Measurements from ENCODE around the gene TOR1A. TPM values are rescaled to one million over a fixed set of nuclear protein-coding genes. Genes with fewer than 3 reads are reported as not detected.
A peak's percentile ranks its signal among the peaks of the same experiment; 100 is the strongest.
"Not testable (repeated sequence)": the region's sequence is repeated elsewhere in the genome, so short reads cannot be mapped to it uniquely, and the experiment has no call there.

TOR1A gene
- total RNA-seq, 4 donors from 2014 or later, result 18.1 to 31.9 (median 24.9) TPM

- intact Hi-C loops (cut with DNase I; ENCODE audit: low total_unique reads), result loop anchor here (1.0 to 5.0 kb wide), 2 partner anchors 20 to 34 kb away; partner anchors contain the start of genes C9orf78 and USP20
- Histone ChIP-seq H3K9me3 (no peaks in the 10 kb centered on the region), H3K4me1 (peaks cover 8 to 10% of the 10 kb centered on the region in 2 donors), H3K27ac (peak overlapping the region; percentile 82 to 90 (median 86)), H3K4me3 (peak overlapping the region; percentile 78 to 99 (median 89)), H3K27me3 (no peaks in the 10 kb centered on the region), H3K36me3 (peaks cover 0 to 32% of the 10 kb centered on the region in 2 donors)
- ATAC-seq, result no peak
- in situ Hi-C loops (cut with MboI; ENCODE audit: low sequenced_read_pairs in 4 of 4), result no loop called here
- TF ChIP-seq POLR2A (IDR thresholded peaks at IDR 0.05), result no peak
- TF ChIP-seq, protein P1, sequence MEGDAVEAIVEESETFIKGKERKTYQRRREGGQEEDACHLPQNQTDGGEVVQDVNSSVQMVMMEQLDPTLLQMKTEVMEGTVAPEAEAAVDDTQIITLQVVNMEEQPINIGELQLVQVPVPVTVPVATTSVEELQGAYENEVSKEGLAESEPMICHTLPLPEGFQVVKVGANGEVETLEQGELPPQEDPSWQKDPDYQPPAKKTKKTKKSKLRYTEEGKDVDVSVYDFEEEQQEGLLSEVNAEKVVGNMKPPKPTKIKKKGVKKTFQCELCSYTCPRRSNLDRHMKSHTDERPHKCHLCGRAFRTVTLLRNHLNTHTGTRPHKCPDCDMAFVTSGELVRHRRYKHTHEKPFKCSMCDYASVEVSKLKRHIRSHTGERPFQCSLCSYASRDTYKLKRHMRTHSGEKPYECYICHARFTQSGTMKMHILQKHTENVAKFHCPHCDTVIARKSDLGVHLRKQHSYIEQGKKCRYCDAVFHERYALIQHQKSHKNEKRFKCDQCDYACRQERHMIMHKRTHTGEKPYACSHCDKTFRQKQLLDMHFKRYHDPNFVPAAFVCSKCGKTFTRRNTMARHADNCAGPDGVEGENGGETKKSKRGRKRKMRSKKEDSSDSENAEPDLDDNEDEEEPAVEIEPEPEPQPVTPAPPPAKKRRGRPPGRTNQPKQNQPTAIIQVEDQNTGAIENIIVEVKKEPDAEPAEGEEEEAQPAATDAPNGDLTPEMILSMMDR (IDR thresholded peaks at IDR 0.05 in 4 of 5, conservative IDR thresholded peaks at IDR 0.05 in 1 of 5), result no peak
- no peak for DNase-seq
Measured at GRCh38 chr9:129803676-129804060, 20.3 kb downstream of the TOR1A start.

DNA sequence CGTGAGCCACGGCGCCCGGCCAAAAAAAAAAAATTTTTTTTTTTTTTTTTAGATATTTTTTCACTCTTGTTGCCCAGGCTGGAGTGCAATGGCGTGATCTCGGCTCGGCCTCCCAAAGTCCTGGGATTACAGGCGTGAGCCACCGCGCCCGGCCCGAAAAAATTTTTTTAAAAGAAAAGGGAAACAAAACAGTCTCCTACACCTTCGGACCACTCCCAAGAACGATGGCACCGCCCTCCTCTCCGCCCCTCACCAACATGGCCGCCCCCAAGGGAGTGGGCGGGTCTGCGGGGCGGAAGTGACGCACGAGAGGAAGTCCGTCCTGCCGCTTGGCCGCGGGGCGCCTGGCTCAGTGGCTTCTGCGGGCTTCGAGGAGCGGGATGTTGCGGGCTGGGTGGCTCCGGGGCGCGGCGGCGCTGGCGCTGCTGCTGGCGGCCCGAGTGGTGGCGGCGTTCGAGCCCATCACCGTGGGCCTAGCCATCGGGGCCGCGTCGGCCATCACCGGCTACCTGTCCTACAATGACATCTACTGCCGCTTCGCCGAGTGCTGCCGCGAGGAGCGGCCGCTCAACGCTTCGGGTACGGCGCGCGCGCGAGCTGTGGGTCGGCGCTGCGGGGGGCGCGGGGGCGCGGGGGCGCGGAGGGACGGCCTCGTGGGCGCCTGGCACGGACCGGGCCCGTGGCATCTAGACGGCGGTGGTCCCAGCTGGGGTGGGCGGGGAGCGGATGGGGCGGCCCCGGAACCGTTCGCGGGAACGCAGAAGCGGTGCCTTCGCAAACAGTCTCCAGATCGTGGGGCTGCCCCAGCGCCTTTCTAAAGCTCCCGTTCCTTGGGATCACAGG lies 20.9 kb downstream of the TOR1A start, which contains the start of gene TOR1B:
TSS of gene TOR1B (plus strand) at position 352 of the 843 bp plus-strand sequence. CDS start at position 381, 29 bp downstream.
- H3K27ac ChIP-seq, result peak within 1 kb of the TSS; percentile 82 to 90 (median 86)
- H3K4me1 ChIP-seq, result peaks cover 8 to 10% of the 10 kb centered on the region in 2 donors
- ATAC-seq (peak; percentile 91 to 96), DNase-seq (peak; percentile 84 to 89)
- H3K9me3 ChIP-seq, result no peaks in the 10 kb centered on the region
- in situ Hi-C loops (cut with MboI; ENCODE audit: low sequenced_read_pairs in 4 of 4) (no loop called here), intact Hi-C loops (cut with DNase I; ENCODE audit: low total_unique reads) (loop anchor here (1.0 to 5.0 kb wide), 2 partner anchors 20 to 34 kb away; partner anchors contain the start of genes C9orf78 and USP20)
- H3K4me3 ChIP-seq, result peak within 1 kb of the TSS; percentile 78 to 99 (median 89)
- no peaks in the 10 kb centered on the region for H3K27me3 ChIP-seq
- peaks cover 0 to 31% of the 10 kb centered on the region in 2 donors for H3K36me3 ChIP-seq
- peak; percentile 63 to 79 for TF ChIP-seq POLR2A (IDR thresholded peaks at IDR 0.05)
- TF ChIP-seq, protein P1 (IDR thresholded peaks at IDR 0.05 in 4 of 5, conservative IDR thresholded peaks at IDR 0.05 in 1 of 5), result peak in 1 of 5 experiments; percentile 12

- no peaks in the 10 kb centered on the region for H3K27me3 ChIP-seq
- H3K4me1 ChIP-seq, result peaks cover 8 to 10% of the 10 kb centered on the region in 2 donors
- no peak overlapping the region for H3K27ac ChIP-seq
- in situ Hi-C loops (cut with MboI; ENCODE audit: low sequenced_read_pairs in 4 of 4), result no loop called here
- ATAC-seq (no peak), DNase-seq (no peak)
- no peak overlapping the region for H3K4me3 ChIP-seq
- TF ChIP-seq, protein P1 (IDR thresholded peaks at IDR 0.05 in 4 of 5, conservative IDR thresholded peaks at IDR 0.05 in 1 of 5), result no peak
- no peak for TF ChIP-seq POLR2A (IDR thresholded peaks at IDR 0.05)
- H3K9me3 ChIP-seq, result no peaks in the 10 kb centered on the region
- H3K36me3 ChIP-seq, result peaks cover 0 to 18% of the 10 kb centered on the region in 2 donors
- intact Hi-C loops (cut with DNase I; ENCODE audit: low total_unique reads), result loop anchor here (5.0 kb wide), 1 partner anchor 36 kb away; the partner anchor contains the start of genes C9orf78 and USP20
Measured at GRCh38 chr9:129801504-129801903, 22.4 kb downstream of the TOR1A start.

GRCh38 chr9:129798973-129799372 lies 25.0 kb downstream of the TOR1A start:
- intact Hi-C loops (cut with DNase I; ENCODE audit: low total_unique reads), result no loop called here
- in situ Hi-C loops (cut with MboI; ENCODE audit: low sequenced_read_pairs in 4 of 4), result loop anchor here in 2 of 4 donors (10.0 to 25.0 kb wide), 3 partner anchors 162 to 664 kb away; partner anchors contain the start of genes ASB6 (in 1 of the 2) and NTMT1 (in 1 of the 2)
- no peak for ATAC-seq

DNA sequence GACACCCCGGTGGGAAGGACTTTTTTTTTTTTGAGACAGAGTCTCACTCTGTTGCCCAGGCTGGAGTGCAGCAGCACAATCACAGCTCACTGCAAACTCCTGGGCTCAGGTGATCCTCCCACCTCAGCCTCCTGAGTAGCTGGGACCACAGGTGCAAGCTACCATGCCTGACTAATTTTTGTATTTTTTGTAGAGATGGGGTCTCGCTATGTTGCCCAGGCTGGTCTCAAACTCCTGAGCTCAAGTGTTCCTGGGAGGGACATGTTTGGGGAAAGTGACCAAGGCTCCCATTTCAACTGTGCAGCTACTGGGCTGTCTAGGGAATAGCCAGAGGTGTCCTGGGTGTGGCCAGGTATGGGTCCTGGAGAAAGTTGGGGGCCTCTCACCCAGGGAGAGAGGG lies 27.9 kb downstream of the TOR1A start:
- DNase-seq; H3K4me1 ChIP-seq; H3K36me3 ChIP-seq; intact Hi-C loops (cut with DNase I; ENCODE audit: low total_unique reads); H3K9me3 ChIP-seq; H3K4me3 ChIP-seq; H3K27ac ChIP-seq; H3K27me3 ChIP-seq; ATAC-seq: not testable (repeated sequence)
- in situ Hi-C loops (cut with MboI; ENCODE audit: low sequenced_read_pairs in 4 of 4), result loop anchor here in 2 of 4 donors (10.0 to 25.0 kb wide), 3 partner anchors 159 to 661 kb away; partner anchors contain the start of genes ASB6 (in 1 of the 2) and NTMT1 (in 1 of the 2)

More at GRCh38 chr9:129798973-129799372, 25.0 kb downstream of the TOR1A start:
- TF ChIP-seq, protein P1 (IDR thresholded peaks at IDR 0.05 in 4 of 5, conservative IDR thresholded peaks at IDR 0.05 in 1 of 5), result no peak
- TF ChIP-seq POLR2A (IDR thresholded peaks at IDR 0.05), result no peak
- Histone ChIP-seq H3K9me3 (no peaks in the 10 kb centered on the region), H3K27ac (no peak overlapping the region), H3K27me3 (no peaks in the 10 kb centered on the region), H3K4me1 (peaks cover 5 to 9% of the 10 kb centered on the region in 2 donors), H3K36me3 (no peaks in the 10 kb centered on the region), H3K4me3 (no peak overlapping the region)
- DNase-seq, result no peak

Measured in gastrocnemius medialis (tissue), 4 donors.